HFF-Myc (cell line): ENCODE measurements around the gene IGF1R.

Experiments
- DNase-seq: peaks from one replicate; pipeline ENCODE4 v3.0.0-alpha.2; 2011; ENCODE audit warnings: low read depth; ENCODE audit errors: extremely low read depth
- H3K4me3 ChIP-seq: replicated peaks from 2 replicates; pipeline ENCODE4 v1.5.1; 2011; ENCODE audit warnings: low read depth, mild to moderate bottlenecking, control low read depth, low read length
- TF ChIP-seq, protein P1 (sequence below): IDR thresholded peaks from 2 replicates; pipeline ENCODE4 v1.5.1; 2012; ENCODE audit warnings: mild to moderate bottlenecking, low read depth, low read length, control low read depth; ENCODE audit errors: missing control alignments

Gene IGF1R

GRCh38 chr15:98770984-98771383 lies 122.6 kb downstream of the IGF1R start:
- TF ChIP-seq, protein P1, sequence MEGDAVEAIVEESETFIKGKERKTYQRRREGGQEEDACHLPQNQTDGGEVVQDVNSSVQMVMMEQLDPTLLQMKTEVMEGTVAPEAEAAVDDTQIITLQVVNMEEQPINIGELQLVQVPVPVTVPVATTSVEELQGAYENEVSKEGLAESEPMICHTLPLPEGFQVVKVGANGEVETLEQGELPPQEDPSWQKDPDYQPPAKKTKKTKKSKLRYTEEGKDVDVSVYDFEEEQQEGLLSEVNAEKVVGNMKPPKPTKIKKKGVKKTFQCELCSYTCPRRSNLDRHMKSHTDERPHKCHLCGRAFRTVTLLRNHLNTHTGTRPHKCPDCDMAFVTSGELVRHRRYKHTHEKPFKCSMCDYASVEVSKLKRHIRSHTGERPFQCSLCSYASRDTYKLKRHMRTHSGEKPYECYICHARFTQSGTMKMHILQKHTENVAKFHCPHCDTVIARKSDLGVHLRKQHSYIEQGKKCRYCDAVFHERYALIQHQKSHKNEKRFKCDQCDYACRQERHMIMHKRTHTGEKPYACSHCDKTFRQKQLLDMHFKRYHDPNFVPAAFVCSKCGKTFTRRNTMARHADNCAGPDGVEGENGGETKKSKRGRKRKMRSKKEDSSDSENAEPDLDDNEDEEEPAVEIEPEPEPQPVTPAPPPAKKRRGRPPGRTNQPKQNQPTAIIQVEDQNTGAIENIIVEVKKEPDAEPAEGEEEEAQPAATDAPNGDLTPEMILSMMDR: no peak
- DNase-seq: no peak
- no peak overlapping the region for H3K4me3 ChIP-seq

- TF ChIP-seq, protein P1: no peak
- no peak for DNase-seq
- no peak overlapping the region for H3K4me3 ChIP-seq
These were observed 123.2 kb downstream of the IGF1R start for GRCh38 chr15:98771541-98771940.

DNA sequence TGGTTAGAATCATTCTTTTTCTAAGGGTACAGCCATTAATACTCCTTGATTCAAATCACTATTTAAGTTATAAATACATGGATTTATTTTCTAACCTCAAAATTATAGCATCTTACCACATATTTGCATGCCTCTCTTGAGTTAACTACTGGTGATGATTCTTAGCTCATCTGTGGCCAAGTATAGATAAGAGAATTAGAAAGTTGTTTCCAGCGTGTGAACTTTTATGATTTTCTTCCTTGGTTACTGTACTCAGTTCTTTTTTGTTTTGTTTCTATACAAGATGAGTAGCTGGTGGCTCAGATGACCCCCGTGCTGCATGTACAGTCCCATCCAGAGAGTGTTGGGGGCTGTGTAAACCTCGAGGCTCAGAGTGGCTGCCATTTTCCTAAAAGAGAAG lies 124.6 kb downstream of the IGF1R start:
- no peak overlapping the region for H3K4me3 ChIP-seq
- TF ChIP-seq, protein P1: no peak
- no peak for DNase-seq

DNA sequence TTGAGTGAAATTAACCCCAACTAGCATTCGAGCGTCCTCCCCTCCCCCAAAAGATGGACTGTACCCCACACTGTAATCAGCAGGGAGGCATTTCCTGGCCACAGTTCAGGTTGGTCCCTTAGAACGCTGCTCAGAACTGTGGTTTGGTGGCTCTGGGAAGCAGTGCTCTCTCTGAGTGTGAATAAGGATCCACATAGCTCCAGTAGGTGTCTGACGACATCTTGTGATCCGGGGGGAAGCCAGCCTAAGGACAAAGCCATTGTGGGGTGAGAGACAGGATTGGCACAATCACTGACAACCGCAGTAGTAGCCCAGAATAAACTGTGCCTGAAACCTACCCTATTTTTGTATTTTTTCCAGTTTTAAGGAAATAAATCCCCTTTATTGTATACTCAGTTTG lies 125.3 kb downstream of the IGF1R start:
- H3K4me3 ChIP-seq: no peak overlapping the region
- DNase-seq: no peak
- TF ChIP-seq, protein P1: no peak

DNA sequence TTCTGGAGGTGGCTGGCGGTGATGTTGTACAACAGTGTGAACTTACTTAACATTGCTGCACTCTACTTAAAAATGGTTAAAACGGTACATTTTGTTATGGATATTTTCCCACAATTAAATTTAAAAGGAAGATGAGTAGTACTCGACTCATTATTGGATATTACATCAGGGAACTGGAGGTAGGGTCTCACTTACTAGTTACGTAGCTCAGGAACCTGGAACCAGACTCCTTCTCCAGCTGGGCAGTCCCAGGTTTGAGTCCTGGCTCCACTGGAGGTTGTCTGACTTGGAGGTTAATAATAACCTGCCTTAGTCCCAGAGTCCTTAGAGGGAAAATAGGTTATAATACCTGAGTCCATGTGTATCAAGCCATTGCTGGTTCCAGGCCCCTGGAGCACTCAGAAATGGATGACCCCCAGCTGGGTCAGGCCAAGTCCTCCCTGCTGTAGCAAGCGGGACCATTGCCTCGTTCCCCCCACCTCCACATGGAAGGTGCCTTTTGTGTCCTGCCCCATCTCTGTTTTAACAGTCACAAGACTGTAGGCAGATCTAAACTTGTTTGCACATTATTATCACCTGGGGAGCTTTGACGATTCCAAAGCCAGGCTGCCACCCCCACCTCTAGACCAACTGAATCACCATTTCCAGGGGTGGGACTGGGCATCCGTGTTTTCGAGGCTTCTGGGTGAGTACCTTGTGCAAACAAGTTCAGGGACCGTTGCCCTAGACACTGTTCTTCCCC lies 126.6 kb downstream of the IGF1R start:
- DNase-seq: no peak
- H3K4me3 ChIP-seq: no peak overlapping the region
- TF ChIP-seq, protein P1: no peak

GRCh38 chr15:98775498-98776230 lies 127.3 kb downstream of the IGF1R start:
- H3K4me3 ChIP-seq: no peak overlapping the region
- TF ChIP-seq, protein P1: no peak
- no peak for DNase-seq
